Measurements from ENCODE around the gene DLX3. TPM values are rescaled to one million over a fixed set of nuclear protein-coding genes. Genes with fewer than 3 reads are reported as not detected.

The DLX3 gene
- total RNA-seq, 2 donors from 2014 or later = not detected

- Mint-ChIP-seq H3K4me1 (peaks cover 30% of the 10 kb centered on the region), H3K27me3 (peaks cover 90% of the 10 kb centered on the region), H3K4me3 (peak overlapping the region; percentile 95), H3K36me3 (ENCODE audit: low read depth) (peaks cover 9% of the 10 kb centered on the region), H3K27ac (no peak overlapping the region)
- ATAC-seq (peak; percentile 32), DNase-seq (no peak)
- no peaks in the 10 kb centered on the region for H3K9me3 ChIP-seq (ENCODE audit: control insufficient read depth, low read length, poor library complexity, severe bottlenecking)
Observed at GRCh38 chr17:49993423-49994060, 1.5 kb downstream of the DLX3 start.

DNA sequence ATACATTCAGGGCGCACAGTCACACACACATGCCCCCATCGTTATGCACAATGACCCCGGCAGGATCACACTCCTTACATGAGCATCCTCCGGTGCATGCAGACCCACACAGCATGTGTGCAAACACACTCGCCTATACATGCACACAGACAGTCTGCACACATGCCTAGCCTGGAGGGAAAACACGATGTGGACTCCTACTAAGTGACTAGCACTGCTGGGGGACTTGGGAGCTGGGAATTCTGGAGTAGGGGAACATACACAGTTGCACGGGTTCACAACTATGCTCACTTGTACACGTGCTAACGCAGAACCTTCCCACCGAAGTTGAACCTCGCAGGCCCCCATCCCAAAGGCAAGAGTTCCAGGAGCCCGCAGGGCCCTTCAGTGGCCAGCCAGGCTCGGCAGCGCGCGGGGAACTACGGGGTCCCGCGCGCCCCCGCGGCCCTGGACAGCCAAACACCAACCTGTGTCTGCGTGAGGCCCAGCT, 2.0 kb downstream of the DLX3 start:
- H3K4me3 Mint-ChIP-seq = peak overlapping the region; percentile 75
- ATAC-seq (no peak), DNase-seq (no peak)
- H3K9me3 ChIP-seq (ENCODE audit: control insufficient read depth, low read length, poor library complexity, severe bottlenecking) = no peaks in the 10 kb centered on the region
- H3K4me1 Mint-ChIP-seq = peaks cover 28% of the 10 kb centered on the region
- peaks cover 90% of the 10 kb centered on the region for H3K27me3 Mint-ChIP-seq
- H3K36me3 Mint-ChIP-seq (ENCODE audit: low read depth) = peaks cover 9% of the 10 kb centered on the region
- no peak overlapping the region for H3K27ac Mint-ChIP-seq

GRCh38 chr17:49992191-49992932, 2.7 kb downstream of the DLX3 start:
- peak overlapping the region; percentile 75 for H3K4me3 Mint-ChIP-seq
- no peak for ATAC-seq
- H3K4me1 Mint-ChIP-seq = peaks cover 28% of the 10 kb centered on the region
- H3K27me3 Mint-ChIP-seq = peaks cover 90% of the 10 kb centered on the region
- no peak overlapping the region for H3K27ac Mint-ChIP-seq
- DNase-seq = no peak
- no peaks in the 10 kb centered on the region for H3K9me3 ChIP-seq (ENCODE audit: control insufficient read depth, low read length, poor library complexity, severe bottlenecking)
- H3K36me3 Mint-ChIP-seq (ENCODE audit: low read depth) = peaks cover 9% of the 10 kb centered on the region

DNA sequence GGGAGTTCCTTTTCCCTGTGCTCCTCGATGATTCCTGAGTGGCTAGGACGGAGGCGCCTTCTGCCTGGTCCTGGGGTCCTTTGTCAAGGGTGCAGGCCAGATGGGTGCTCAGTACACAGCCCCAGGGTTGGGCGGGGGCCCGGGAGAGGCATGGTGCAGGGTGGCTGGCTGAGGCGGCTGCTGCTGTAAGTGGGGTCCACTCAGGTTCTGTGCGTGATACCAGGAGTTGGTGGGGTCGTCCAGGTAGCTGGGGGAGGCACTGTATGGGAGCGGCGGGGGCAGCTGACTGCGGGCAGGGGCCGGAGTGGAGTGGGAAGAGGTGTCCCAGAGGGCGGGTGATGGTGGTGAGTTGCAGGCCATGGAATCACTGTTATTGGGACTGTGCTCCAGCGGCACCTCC, 3.6 kb downstream of the DLX3 start:
- DNase-seq (no peak), ATAC-seq (no peak)
- Mint-ChIP-seq H3K4me1 (peaks cover 23% of the 10 kb centered on the region), H3K27me3 (peaks cover 94% of the 10 kb centered on the region), H3K36me3 (ENCODE audit: low read depth) (peaks cover 9% of the 10 kb centered on the region), H3K4me3 (no peak overlapping the region), H3K27ac (no peak overlapping the region)
- no peaks in the 10 kb centered on the region for H3K9me3 ChIP-seq (ENCODE audit: control insufficient read depth, low read length, poor library complexity, severe bottlenecking)

GRCh38 chr17:49990921-49991320, 4.1 kb downstream of the DLX3 start:
- no peak for ATAC-seq
- H3K27me3 Mint-ChIP-seq = peaks cover 93% of the 10 kb centered on the region
- H3K4me3 Mint-ChIP-seq = no peak overlapping the region
- DNase-seq = no peak
- H3K36me3 Mint-ChIP-seq (ENCODE audit: low read depth) = peaks cover 9% of the 10 kb centered on the region
- no peak overlapping the region for H3K27ac Mint-ChIP-seq
- H3K9me3 ChIP-seq (ENCODE audit: control insufficient read depth, low read length, poor library complexity, severe bottlenecking) = no peaks in the 10 kb centered on the region
- peaks cover 21% of the 10 kb centered on the region for H3K4me1 Mint-ChIP-seq

- DNase-seq (no peak), ATAC-seq (no peak)
- Mint-ChIP-seq H3K27me3 (peaks cover 87% of the 10 kb centered on the region), H3K4me1 (peaks cover 20% of the 10 kb centered on the region), H3K27ac (no peak overlapping the region), H3K4me3 (no peak overlapping the region), H3K36me3 (ENCODE audit: low read depth) (peaks cover 9% of the 10 kb centered on the region)
- no peaks in the 10 kb centered on the region for H3K9me3 ChIP-seq (ENCODE audit: control insufficient read depth, low read length, poor library complexity, severe bottlenecking)
Observed at GRCh38 chr17:49990331-49990730, 4.7 kb downstream of the DLX3 start.

- Mint-ChIP-seq H3K27me3 (peaks cover 82% of the 10 kb centered on the region), H3K4me3 (no peak overlapping the region), H3K36me3 (ENCODE audit: low read depth) (peaks cover 6% of the 10 kb centered on the region), H3K27ac (no peak overlapping the region), H3K4me1 (peaks cover 15% of the 10 kb centered on the region)
- ATAC-seq (no peak), DNase-seq (no peak)
- H3K9me3 ChIP-seq (ENCODE audit: control insufficient read depth, low read length, poor library complexity, severe bottlenecking) = no peaks in the 10 kb centered on the region
Observed at GRCh38 chr17:49989518-49989880, 5.5 kb downstream of the DLX3 start.

GRCh38 chr17:49987681-49988441, 7.2 kb downstream of the DLX3 start:
- H3K9me3 ChIP-seq (ENCODE audit: control insufficient read depth, low read length, poor library complexity, severe bottlenecking) = no peaks in the 10 kb centered on the region
- Mint-ChIP-seq H3K36me3 (ENCODE audit: low read depth) (peaks cover 2% of the 10 kb centered on the region), H3K27ac (no peak overlapping the region), H3K4me3 (peak overlapping the region; percentile 34), H3K4me1 (peaks cover 7% of the 10 kb centered on the region), H3K27me3 (peaks cover 78% of the 10 kb centered on the region)
- ATAC-seq (no peak), DNase-seq (no peak)

DNA sequence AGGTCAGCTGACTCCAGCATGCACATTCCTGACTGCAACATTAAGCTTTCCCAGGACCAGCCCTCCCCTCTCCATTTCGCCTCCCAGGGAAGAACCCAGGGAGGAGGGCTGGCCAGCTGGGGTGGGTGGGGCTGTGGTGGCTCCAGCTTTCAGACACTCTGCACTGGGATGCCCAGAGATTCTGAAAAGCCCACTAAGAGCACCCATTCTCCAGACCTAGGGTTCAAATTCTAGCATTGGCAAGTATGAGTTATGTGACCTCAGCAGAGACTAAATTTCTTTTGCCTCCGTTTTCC, 7.8 kb downstream of the DLX3 start:
- no peak for ATAC-seq
- no peaks in the 10 kb centered on the region for H3K9me3 ChIP-seq (ENCODE audit: control insufficient read depth, low read length, poor library complexity, severe bottlenecking)
- no peak for DNase-seq
- peaks cover 2% of the 10 kb centered on the region for H3K36me3 Mint-ChIP-seq (ENCODE audit: low read depth)
- H3K27me3 Mint-ChIP-seq = peaks cover 78% of the 10 kb centered on the region
- H3K27ac Mint-ChIP-seq = no peak overlapping the region
- no peak overlapping the region for H3K4me3 Mint-ChIP-seq
- H3K4me1 Mint-ChIP-seq = peaks cover 6% of the 10 kb centered on the region

DNA sequence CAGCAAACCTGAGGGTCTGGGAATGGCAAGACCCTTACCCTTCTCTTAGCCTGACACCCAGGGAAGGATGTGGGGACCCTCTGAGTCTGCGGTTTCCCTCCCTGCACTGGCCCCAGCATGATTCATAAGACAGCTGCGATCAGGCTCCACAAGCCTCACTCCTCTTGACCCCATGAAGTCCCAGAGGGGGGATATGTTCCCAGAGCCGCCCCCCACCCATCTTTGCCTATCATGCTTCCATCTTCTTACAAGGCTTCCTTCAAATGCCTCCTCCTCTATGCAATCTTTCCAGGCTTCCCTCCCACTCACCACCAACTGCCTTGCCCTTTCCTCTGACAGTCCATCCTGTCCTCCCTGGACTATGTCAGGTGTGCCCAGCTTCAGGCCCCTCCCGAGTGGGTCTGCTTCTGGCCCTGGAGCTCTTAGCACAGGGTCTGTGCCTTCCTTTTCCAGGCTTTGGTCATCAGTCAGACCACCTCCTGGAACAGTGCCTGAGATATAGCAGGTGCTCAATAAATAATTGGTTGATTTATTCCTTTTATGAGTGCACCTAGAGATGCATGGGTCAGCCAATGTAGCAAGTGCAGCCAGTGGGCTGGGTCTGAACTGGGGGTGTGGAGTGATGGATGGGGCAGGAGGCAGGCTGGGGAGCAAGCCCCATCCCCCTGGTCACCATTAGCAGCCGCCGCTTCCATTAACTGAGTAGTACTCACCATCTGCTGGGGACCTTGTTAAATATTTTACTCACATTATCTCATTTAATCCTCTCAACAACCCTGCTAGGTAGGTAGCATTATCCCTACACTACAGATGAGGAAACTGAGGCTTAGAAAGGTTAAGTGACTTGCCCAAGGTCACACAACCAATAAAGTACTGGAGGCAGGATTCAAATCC, 8.4 kb downstream of the DLX3 start:
- peaks cover 77% of the 10 kb centered on the region for H3K27me3 Mint-ChIP-seq
- no peak for ATAC-seq
- peaks cover 5% of the 10 kb centered on the region for H3K4me1 Mint-ChIP-seq
- no peak overlapping the region for H3K27ac Mint-ChIP-seq
- no peak for DNase-seq
- peaks cover 2% of the 10 kb centered on the region for H3K36me3 Mint-ChIP-seq (ENCODE audit: low read depth)
- no peak overlapping the region for H3K4me3 Mint-ChIP-seq
- no peaks in the 10 kb centered on the region for H3K9me3 ChIP-seq (ENCODE audit: control insufficient read depth, low read length, poor library complexity, severe bottlenecking)

GRCh38 chr17:49985310-49985990, 9.6 kb downstream of the DLX3 start:
- H3K27me3 Mint-ChIP-seq = peaks cover 77% of the 10 kb centered on the region
- no peak for DNase-seq
- H3K36me3 Mint-ChIP-seq (ENCODE audit: low read depth) = peaks cover 4% of the 10 kb centered on the region
- no peak for ATAC-seq
- no peaks in the 10 kb centered on the region for H3K9me3 ChIP-seq (ENCODE audit: control insufficient read depth, low read length, poor library complexity, severe bottlenecking)
- H3K4me1 Mint-ChIP-seq = peaks cover 5% of the 10 kb centered on the region
- no peak overlapping the region for H3K4me3 Mint-ChIP-seq
- no peak overlapping the region for H3K27ac Mint-ChIP-seq

DNA sequence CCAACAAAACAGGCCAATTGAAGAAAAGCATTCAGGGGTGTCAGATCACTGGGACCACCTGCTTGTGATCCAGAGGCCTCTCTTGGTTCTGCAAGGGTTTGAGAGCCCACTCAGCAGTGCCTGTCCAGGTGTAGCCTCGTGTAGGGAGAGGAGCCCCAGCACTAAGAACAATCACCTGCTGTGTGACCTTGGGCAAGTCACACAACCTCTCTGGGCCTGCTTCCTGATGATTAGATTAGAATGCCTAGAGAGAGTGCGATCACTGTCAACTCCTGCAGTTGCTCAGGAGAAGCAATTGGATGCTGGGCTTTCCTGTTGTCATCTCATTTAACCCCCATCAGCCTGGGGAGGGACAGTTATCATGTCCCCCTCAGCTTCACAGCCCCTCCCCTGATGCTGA, 10.2 kb downstream of the DLX3 start:
- no peak for ATAC-seq
- DNase-seq = no peak
- H3K36me3 Mint-ChIP-seq (ENCODE audit: low read depth) = peaks cover 4% of the 10 kb centered on the region
- peaks cover 77% of the 10 kb centered on the region for H3K27me3 Mint-ChIP-seq
- H3K27ac Mint-ChIP-seq = no peak overlapping the region
- peaks cover 3% of the 10 kb centered on the region for H3K4me1 Mint-ChIP-seq
- H3K4me3 Mint-ChIP-seq = no peak overlapping the region
- H3K9me3 ChIP-seq (ENCODE audit: control insufficient read depth, low read length, poor library complexity, severe bottlenecking) = no peaks in the 10 kb centered on the region
